MM.1S (cell line): ENCODE data around the gene ITFG1.

Experiments used
- EZH2 ChIP-seq: fragments of 300-600 bp; sonication (generic); optimal IDR thresholded peaks from 2 replicates; pipeline ENCODE3; 2017; ENCODE audit warnings: low read depth, mild to moderate bottlenecking, antibody characterized with exemption, low read length, mixed read lengths
- TF ChIP-seq, protein P1 (sequence below): fragments of 300-600 bp; sonication (generic); IDR thresholded peaks from 2 replicates; pipeline ENCODE4 v1.5.1; 2016; ENCODE audit warnings: antibody characterized with exemption, low read length, mixed read lengths

DNA sequence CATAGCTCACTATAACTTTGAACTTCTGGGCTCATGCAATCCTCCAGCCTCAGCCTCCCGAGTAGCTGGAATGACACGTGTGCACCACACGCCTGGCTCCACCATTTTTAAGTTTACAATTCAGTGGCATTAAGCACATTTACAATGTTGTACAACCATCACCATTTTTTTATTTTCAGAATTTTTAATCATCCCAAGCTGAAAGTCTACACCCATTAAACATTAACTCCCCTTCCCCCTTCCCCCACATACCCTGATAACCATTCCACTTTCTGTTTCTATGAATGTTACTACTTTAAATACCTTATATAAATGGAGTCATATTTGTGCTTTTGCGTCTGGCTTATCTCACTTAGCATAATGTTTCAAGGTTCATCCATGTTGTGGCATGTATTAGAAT, 335.1 kb downstream of the ITFG1 start:
- TF ChIP-seq EZH2: no peak
- TF ChIP-seq, protein P1, sequence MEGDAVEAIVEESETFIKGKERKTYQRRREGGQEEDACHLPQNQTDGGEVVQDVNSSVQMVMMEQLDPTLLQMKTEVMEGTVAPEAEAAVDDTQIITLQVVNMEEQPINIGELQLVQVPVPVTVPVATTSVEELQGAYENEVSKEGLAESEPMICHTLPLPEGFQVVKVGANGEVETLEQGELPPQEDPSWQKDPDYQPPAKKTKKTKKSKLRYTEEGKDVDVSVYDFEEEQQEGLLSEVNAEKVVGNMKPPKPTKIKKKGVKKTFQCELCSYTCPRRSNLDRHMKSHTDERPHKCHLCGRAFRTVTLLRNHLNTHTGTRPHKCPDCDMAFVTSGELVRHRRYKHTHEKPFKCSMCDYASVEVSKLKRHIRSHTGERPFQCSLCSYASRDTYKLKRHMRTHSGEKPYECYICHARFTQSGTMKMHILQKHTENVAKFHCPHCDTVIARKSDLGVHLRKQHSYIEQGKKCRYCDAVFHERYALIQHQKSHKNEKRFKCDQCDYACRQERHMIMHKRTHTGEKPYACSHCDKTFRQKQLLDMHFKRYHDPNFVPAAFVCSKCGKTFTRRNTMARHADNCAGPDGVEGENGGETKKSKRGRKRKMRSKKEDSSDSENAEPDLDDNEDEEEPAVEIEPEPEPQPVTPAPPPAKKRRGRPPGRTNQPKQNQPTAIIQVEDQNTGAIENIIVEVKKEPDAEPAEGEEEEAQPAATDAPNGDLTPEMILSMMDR: no peak
